Astrocyte of the cerebellum (primary cell): ENCODE results near the gene NRG3.
A peak's percentile ranks its signal among the peaks of the same experiment; 100 is the strongest.

ENCODE experiments used
- DNase-seq: peaks from one replicate; pipeline ENCODE4 v3.0.0-alpha.2; 2011; ENCODE audit warnings: low read depth
- H3K4me3 ChIP-seq: 2 replicates; pipeline ENCODE4 v1.5.1; 2011; ENCODE audit warnings: mild to moderate bottlenecking, low read depth, low read length, moderate library complexity
- CTCF ChIP-seq: IDR thresholded peaks from 2 replicates; pipeline ENCODE4 v1.5.1; 2012; ENCODE audit warnings: low read length, low read depth, moderate library complexity, mild to moderate bottlenecking; ENCODE audit errors: missing control alignments
- in situ Hi-C: cut with HindIII; loops from 2 replicates; pipeline ENCODE4 v1.10.0; 2017; ENCODE audit warnings: low sequenced_read_pairs

NRG3 gene

GRCh38 chr10:81920213-81920829 is 45.3 kb downstream of the NRG3 start:
- no peak overlapping the region for H3K4me3 ChIP-seq
- peak; percentile 44 for TF ChIP-seq CTCF
- DNase-seq: no peak
- in situ Hi-C loops: no loop called here

- no peak overlapping the region for H3K4me3 ChIP-seq
- DNase-seq: no peak
- in situ Hi-C loops: no loop called here
- TF ChIP-seq CTCF: no peak
Observed at GRCh38 chr10:81928119-81928518, 53.1 kb downstream of the NRG3 start.

- in situ Hi-C loops: no loop called here
- DNase-seq: no peak
- TF ChIP-seq CTCF: no peak
- H3K4me3 ChIP-seq: no peak overlapping the region
Observed at GRCh38 chr10:81943583-81943982, 68.6 kb downstream of the NRG3 start.

GRCh38 chr10:81944609-81945008 is 69.6 kb downstream of the NRG3 start:
- no peak for DNase-seq
- in situ Hi-C loops: no loop called here
- no peak overlapping the region for H3K4me3 ChIP-seq
- no peak for TF ChIP-seq CTCF

- no peak for TF ChIP-seq CTCF
- no peak for DNase-seq
- H3K4me3 ChIP-seq: no peak overlapping the region
- in situ Hi-C loops: no loop called here
Observed at GRCh38 chr10:81949283-81949682, 74.3 kb downstream of the NRG3 start.

- H3K4me3 ChIP-seq: no peak overlapping the region
- in situ Hi-C loops: no loop called here
- no peak for TF ChIP-seq CTCF
- DNase-seq: no peak
Observed at GRCh38 chr10:81950358-81950757, 75.4 kb downstream of the NRG3 start.
